Right ventricle myocardium superior (tissue), 1 donor: Measurements from ENCODE around the gene SLMAP. TPM values are rescaled to one million over a fixed set of nuclear protein-coding genes. Genes with fewer than 3 reads are reported as not detected.

Experiments
- ATAC-seq: fragments of 200-7000 bp; cut with Tn5 transposase; one replicate; pipeline ENCODE4 v1.9.1; 2020; ENCODE audit warnings: mild to moderate bottlenecking; ENCODE audit not compliant: poor library complexity
- DNase-seq: peaks from one replicate; pipeline ENCODE4 v3.0.0-alpha.2; 2020
- intact Hi-C: fragments of 100-400 bp; cut with DNase I; formaldehyde crosslinking; loops from one replicate; pipeline ENCODE4 v1.11.2; 2022
- total RNA-seq: library from RNA; stranded (reverse); fragmentation: NEBNext Ultra II Directional; extraction: Animal tissue kit (Norgen Biotek cat#: 25700); gene quantifications from one replicate; pipeline ENCODE4 v1.2.1, GENCODE V29; 2021
- donor health status: DM: no; HTN: yes; CAD: no; lungs with severe emphysema.

The SLMAP gene
- total RNA-seq, 1 donor from 2014 or later = 274 TPM

DNA sequence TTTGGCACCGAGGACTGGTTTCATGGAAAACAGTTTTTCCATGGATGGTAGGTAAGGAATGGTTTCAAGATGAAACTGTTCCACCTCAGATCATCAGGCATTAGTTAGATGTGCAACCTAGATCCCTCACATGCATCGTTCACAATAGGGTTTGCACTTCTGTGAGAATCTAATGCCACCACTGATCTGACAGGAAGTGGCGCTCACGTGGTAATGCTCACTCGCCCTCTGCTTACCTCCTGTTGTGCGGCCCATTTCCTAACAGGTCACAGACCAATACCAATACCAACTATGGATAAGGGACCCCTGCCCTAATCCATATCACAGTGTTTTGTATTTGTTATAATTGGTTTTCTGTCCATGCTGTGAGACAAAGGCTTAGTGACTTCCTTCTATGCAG, 58.9 kb downstream of the SLMAP start:
- DNase-seq (no peak), ATAC-seq (no peak)
- intact Hi-C loops = no loop called here

DNA sequence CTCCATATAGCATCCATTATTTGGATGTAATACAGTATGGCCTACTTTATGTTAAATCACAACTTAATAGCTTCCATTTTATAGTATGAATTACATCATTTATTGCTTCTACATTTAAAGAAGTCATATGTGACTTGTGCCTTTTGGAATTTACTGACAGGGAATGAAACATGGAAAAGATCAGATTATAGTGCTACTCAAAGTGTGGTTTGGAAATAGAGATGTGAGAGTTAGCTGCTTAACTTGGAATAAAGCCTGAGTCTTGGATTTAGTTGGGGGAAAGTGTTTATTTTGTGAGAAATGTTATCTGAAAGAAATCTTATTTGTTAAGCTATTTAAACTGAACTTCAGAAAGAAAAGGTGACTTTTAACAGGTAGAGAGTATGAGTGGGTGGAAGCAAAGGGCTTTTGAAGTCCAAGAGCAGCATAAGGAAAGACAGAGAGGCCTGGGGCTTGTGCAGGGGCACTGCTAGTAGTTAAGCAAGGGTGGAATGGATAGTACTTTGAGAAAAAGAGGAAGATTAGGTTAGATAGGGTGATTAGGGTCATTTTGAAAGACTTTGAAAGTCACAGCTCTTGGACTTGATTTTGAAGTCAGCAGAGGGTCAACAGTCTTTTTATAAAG, 60.5 kb downstream of the SLMAP start:
- intact Hi-C loops = no loop called here
- no peak for ATAC-seq
- no peak for DNase-seq

DNA sequence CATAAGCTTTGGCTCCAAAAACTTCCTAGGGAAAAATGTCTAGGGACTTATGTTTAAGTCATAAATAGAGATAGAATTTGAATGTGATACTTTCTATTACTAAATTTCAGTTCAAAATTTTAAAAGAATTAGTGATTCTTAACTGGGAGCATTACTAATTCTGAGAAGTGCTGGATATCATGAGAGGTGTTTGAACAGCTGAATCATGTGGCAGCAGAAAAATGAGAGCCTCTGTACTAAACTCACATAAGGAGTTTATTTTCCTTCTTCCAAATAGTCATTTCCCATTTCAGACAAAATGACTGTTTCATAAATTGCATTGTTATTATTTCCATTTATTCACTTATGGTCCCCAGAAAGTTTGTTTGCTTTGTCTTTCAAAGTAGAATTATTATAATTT, 62.7 kb downstream of the SLMAP start:
- DNase-seq (no peak), ATAC-seq (no peak)
- intact Hi-C loops = no loop called here

DNA sequence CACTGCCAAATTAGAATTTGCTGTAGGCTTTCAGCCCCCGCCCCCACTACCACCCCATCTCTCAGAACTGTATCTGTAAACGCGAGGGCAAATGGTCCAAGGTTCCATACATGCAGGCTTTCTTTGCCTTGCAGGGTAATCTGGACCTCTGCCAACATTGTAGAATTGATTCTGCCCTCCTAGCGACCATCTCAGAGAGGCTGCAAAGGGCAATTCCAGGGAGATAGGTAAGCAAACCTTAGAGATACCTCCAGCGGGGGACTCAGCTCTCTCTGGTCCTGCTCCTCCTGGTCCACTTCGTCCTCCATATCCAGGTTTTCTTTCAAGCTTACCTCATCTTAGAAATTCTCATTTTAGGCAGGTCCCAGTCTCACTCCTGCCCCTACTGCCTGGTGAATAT, 64.4 kb downstream of the SLMAP start:
- ATAC-seq (no peak), DNase-seq (no peak)
- intact Hi-C loops = no loop called here

DNA sequence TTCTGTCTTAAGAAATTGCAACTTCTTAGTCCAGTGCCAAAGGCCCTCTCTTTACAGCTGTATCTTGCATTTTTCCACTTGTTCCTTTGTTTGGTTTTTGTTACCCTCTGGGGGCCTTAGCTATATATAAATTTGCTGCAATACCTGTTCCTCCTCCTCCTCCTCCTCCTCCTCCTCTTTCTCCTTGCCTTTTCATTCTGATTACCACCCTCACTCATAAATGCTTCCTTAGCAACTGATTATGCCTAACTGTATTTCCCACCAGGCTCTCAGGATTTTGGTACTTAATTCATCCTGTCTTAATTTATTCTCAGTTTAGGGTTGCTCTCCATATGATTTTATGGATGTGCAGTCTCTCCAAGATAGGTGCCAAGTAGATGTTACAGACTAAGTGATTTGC, 65.7 kb downstream of the SLMAP start:
- ATAC-seq (no peak), DNase-seq (no peak)
- intact Hi-C loops = no loop called here

DNA sequence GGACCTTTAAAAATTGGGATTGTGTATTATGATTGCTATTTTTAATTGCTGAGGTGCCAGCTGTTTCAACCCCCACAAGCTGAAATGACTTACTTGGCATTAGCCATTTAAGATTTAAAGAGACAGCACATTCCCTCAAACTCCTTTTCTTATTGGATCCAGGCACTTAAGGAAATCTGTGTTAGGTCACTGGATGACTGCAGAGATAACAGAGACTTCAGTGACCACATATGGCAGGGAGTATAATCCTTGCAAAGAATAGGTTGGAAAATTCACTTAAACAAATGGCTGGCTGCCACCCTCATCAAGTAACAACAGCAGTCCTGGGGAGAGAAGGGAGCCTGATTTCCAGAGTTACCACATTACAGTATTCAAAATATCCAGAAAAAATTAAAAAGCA, 66.6 kb downstream of the SLMAP start:
- no peak for DNase-seq
- ATAC-seq = peak; percentile 18
- intact Hi-C loops = no loop called here

DNA sequence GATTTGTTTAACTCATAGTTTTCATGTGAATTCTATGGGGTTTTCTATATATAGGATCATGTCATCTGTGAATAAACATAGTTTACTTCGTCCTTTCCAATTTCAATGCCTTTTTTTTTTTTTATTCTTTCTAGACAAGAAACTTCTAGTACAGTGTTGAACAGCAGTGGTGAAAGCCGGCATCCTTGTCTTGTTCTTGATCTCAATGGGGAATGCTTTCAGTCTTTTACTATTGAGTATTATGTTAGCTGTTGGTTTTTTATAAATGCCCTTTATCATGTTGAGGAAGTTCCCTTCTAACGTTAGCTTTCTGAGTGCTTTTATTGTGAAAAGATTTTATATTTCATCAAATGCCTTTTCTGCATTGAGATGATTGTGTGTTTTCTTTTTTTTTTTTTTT, 69.0 kb downstream of the SLMAP start:
- intact Hi-C loops = no loop called here
- no peak for DNase-seq
- no peak for ATAC-seq

DNA sequence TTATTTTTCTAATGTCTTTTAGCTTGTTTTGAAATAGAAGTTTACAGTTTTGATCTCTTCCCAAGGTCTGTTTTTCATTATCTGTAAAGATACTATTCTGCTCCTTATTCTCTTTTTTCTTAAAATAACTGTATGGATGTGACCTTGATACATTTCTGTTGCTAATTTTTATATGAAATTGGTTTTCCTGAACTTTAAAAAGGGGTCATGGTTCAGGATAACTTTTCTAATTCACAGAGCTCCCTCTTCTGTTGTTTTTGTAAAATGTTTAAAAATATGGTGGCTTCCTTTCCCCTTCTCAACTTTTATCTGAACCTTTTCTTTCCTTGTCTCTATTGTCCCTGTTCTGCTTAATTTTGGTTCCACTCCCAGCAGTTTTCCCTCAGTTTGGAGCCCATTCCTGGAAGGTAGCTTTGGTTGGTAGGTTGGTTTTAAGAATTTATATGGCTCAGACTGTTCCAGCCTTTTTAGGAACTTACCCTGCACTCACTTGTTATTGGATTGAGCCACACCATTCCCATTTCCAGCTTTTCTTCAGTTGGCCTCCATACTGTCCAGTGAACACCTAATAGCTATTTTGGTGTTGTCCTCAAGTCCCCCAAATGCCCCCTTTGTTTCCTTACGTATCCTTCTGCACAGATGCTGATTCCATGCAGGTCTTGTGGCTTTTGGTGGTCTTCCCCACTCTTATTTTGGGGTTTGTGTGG, 70.3 kb downstream of the SLMAP start:
- ATAC-seq (peak; percentile 27), DNase-seq (no peak)
- intact Hi-C loops = no loop called here

DNA sequence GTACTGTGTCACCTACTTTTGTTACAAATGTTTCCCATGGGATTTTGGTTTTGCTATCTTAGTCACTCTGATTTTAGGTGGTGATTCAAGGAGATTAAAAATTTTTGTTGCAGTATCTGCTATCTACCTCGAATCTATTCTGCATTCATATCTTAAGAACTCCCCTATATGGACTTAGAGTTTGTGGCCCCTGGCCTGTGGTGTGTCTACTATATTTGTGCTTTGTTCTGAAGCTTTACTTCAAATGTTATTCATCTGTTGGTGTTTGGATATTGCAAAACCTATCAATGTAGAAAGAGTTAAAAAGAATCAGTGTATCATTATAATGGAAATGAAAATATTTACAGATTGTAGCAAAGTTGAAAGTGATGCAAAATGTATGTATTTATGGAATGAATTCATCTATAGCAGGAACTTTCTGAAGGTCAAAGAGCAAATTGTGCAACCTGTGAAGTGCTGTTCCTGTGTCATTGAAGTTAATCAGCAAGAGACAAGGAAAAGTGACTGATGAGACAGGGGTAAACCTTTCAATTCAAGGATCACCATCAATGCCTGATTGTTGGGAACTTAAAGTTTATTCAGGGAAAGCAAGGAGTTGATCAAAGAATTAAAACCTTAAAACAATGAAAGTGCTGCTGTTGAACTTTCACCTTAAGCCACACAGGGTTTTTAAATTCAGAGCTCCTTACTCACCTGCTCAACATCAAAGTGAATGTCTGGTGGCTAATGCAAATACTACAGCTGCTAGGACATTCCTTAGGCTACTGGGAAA, 71.0 kb downstream of the SLMAP start:
- ATAC-seq = no peak
- DNase-seq = no peak
- intact Hi-C loops = no loop called here

DNA sequence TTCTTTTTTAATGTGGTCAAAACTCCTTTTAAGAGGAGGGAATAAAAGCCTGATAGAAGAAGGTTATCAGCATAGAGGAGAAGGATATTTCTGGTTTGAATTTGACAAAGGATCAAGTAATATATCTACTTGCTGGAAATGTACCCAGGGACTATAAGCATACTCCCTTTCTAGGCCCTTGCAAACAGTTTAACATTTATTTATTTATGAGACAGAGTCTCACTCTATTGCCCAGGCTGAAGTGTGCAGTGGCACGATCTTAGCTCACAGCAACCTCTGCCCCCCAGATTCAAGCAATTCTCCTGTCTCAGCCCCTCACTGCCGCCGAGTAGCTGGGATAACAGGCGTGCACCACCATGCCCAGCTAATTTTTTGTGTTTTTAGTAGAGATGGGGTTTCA, 71.6 kb downstream of the SLMAP start:
- no peak for DNase-seq
- intact Hi-C loops = no loop called here
- no peak for ATAC-seq

DNA sequence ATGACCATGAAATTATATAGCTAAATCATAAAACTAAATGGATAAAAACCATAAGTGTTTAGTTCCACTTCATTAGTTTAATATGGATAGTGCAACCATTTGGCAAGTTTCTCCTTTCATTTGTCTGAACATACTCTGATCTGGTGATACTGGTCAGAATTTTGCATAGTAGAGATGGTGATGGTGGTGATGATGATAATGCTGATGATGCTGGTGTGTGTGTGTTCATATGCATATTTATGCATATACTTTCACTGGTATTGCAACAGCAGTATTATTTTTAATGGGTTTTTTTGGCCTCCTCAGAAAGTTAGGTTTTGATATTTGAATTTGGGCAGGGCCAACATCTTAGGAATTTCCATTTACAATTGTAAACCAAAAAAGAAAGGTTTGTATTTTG, 76.4 kb downstream of the SLMAP start:
- ATAC-seq (no peak), DNase-seq (no peak)
- intact Hi-C loops = no loop called here

DNA sequence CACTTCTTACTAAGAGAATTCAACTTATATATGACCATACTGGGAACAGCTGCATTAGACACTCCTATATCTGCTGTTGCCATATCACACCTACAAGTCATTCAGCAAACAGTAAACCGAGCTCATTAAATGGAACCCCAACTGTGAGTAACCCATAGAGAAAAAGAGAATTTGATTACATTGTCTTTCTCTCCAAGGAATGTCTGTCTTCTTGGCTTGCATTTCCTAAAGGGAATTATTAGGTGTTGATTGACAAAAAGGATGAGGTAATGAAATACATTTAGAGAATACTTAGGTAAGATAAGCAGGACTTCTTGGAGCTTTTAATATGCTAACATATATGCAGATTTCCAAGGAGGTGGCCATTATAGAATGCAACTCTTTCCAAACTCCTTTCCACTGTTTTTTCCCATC, 76.8 kb downstream of the SLMAP start:
- ATAC-seq (no peak), DNase-seq (no peak)
- intact Hi-C loops = no loop called here

DNA sequence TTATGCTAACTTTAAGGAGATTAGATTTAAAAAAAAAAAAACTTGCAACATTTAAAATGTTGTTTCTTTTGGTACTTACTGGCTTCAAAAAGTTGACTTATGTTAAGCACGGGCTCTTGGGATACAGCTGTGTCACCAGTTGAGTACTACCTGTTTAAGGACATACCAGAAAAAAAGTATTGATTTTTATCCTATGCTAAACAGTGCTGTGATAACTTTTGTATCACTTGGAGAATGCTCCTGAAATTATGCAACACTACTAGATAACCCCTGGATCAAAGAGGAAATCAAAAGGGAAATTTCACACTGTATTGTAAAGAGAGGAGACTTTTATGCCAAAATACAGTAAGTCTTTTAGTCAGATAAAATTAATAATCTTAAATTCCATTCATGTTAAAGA, 77.7 kb downstream of the SLMAP start:
- intact Hi-C loops = no loop called here
- no peak for DNase-seq

DNA sequence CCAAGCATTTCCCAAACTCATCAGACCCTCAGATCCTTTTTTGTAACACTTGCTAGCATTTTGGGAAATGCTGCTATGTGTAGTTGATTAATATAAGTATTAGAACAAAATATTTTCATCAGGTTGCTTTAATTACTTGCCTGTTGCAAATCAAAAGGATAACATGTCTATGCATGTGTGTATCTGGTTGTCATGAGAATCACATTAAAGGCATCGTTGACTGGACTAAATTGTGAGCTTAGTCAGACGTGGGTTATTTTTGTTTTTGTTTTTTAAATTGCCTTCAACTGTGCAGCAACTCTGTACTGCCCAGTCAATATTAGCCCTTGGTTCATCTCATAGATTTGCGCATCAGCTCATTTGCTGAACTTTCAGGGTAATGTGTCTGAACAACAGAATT, 81.6 kb downstream of the SLMAP start:
- DNase-seq = no peak
- ATAC-seq = no peak
- intact Hi-C loops = no loop called here

More for the DNA sequence above, 77.7 kb downstream of the SLMAP start:
- no peak for ATAC-seq

DNA sequence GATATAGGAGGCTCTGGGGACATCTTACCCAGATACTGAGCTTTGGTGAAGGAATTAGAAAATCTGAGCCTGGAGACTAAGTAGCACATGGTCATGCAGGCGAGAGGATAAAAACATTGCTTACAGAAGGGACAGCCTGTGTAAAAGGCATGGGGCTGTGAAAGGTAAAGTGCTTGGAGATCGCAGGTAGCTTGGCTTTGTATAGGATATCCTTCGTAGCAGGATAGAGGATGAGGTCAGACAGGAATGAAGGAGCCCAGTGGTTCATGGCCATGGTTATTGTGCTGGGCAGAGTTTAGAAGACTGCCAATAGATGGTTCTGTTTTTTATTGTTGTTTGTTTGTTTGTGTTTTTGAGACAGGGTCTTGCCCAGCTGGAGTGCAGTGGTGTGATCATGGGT, 82.5 kb downstream of the SLMAP start:
- DNase-seq = no peak
- intact Hi-C loops = no loop called here
- no peak for ATAC-seq

DNA sequence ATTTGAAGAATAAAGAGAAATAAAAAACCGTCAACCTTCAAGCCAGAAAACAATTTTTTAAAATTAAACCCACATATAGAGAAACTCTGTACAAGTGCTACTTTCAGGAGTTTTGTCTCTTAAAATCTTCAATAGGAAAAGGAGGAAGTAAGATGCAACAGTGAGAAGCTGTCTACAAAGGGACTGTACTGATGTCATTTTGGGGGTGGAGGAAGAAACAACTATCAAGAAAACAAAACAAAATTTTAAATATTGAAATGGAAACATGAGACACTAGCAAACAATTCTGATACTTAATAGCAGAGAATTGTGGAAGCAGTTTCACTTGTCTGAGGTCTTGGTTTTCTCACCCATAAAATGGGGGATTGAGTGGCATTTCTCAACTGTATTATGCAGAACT, 84.4 kb downstream of the SLMAP start:
- intact Hi-C loops = no loop called here
- DNase-seq (no peak), ATAC-seq (no peak)

DNA sequence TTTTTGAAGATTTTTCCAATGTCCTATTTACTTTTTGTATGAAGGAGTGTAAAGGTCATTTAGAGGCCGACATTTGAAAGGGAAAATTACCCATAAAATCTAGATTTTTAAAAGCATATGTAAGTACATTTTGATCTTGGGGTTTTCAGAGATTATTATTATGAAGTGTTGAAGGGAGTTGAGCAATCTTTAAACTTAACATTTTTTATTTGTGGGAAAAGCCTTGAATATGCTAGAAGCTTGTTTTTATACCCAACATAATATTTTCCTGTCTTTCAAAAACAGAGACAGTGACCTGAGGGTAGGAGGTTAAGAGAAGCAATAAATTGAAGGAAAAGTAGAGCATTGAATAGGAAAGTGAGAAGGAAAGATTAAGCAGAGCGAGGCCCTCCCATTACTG, 85.7 kb downstream of the SLMAP start:
- ATAC-seq (no peak), DNase-seq (no peak)
- intact Hi-C loops = no loop called here

DNA sequence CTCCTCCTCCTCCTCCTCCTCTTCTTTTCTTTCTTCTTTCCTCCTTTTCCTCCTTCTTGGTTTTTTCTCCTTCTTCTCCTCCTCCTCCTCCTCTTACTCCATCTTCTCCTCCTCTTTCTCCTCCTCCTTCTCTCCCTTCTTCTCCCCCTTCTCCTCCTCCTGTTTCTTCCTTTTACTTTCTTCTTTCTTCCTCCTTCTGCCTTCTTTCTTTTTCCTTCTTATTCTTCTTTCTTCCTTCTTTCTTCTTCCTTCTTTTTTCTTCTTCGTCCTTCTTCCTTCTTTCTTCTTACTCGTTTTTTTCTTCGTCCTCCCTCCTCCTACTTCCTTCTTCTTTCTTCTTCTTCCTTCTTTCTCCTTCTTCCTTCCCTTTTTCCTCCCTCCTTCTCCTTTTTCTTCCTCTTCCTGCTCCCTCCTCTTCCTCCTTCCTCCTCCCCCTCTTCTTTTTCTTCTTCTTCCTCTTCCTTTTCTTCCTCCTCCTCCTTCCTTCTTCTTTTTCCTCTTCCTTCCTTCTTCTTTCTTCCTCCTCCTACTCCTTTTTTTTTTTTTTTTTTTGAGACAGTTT, 92.1 kb downstream of the SLMAP start:
- no peak for ATAC-seq
- no peak for DNase-seq
- intact Hi-C loops = no loop called here

DNA sequence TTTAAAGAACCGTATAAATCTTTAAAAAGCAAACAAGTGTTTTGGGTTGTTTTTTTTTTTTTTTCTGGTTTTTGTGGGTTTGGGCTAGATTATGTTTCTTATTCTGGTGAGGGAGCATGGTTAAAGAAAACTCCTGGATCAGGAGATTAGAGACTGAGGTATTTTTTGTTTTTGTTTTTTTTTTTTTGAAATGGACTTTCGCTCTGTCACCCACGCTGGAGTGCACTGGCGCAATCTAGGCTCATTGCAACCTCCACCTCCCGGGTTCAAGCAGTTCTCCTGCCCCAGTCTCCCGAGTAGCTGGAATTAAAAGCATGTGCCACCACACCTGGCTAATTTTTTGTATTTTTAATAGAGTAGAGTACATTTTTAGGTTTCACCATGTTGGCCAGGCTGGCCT, 95.2 kb downstream of the SLMAP start:
- DNase-seq = no peak
- intact Hi-C loops = no loop called here
- no peak for ATAC-seq

DNA sequence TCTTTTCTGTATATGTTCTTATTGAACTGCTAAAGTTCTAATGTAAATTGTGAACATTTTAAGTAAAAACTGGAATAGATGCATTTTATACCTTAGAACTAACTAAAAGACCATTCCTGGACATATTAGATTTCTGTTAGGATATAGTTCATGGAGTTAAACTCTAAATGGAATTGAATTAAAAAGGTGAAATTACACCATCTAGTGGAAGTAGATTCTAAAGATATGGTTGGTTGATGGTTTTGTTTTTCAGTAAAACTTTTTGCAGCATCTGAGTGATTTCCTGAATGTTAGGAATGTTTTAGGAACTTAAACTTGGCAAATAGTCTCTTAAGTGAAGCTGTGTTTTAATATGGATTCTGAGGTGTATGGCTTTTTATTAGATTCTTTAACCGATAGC, 96.8 kb downstream of the SLMAP start:
- intact Hi-C loops = no loop called here
- ATAC-seq (no peak), DNase-seq (no peak)
